HG02798 (cell line): ENCODE results near the gene IDH3B.
"Not testable (repeated sequence)": the region's sequence is repeated elsewhere in the genome, so short reads cannot be mapped to it uniquely, and the experiment has no call there.

Source experiments
- ATAC-seq: cut with Tn5 transposase; IDR thresholded peaks from one replicate; pipeline ENCODE4 v1.9.1; 2021; ENCODE audit warnings: mild to moderate bottlenecking; ENCODE audit not compliant: unreplicated experiment, poor library complexity

The IDH3B gene

DNA sequence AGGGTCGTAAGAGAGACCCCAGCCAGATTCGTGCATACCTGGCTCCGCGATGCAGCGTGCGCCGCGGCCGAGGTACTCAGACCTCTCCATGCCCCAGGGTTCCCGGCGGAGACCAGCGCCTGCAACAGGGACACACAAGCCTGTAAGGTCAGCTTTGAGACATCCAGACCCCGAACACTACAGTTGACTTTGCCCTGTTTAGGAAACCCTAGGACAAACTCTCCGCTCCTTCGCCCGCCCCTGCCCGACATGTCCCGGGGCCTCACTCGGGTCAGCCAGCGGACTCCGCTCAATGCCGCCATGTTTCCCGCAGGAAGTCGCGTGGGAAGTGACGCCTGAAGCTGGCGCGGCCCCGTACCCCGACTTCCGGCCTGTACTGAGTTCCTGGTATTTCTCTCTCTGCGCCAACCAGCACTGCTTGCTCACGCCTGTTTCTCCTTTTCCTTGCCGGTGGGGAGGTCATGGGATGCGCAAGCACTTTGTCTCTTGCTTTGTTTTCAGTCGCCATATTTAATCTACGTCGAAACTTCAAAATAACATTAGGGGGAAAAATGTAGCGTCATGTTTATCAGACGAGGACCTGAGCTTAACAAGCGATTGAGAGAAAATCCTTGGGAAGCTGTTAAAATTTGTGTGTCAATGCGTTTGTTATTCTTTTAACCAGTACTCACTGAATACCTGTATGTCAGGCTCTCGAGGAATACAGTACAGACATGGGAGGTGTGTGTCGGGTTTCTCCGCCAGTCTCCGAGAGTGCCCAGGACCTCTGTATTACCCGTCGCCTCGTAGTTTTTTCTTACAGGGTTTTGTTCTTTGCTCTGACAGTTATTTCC is at the start of gene IDH3B:
Gene IDH3B (minus strand): TSS at position 330 of the 833 bp plus-strand sequence. CDS start 28 bp downstream, at position 302.
- ATAC-seq, result peak; percentile 94

DNA sequence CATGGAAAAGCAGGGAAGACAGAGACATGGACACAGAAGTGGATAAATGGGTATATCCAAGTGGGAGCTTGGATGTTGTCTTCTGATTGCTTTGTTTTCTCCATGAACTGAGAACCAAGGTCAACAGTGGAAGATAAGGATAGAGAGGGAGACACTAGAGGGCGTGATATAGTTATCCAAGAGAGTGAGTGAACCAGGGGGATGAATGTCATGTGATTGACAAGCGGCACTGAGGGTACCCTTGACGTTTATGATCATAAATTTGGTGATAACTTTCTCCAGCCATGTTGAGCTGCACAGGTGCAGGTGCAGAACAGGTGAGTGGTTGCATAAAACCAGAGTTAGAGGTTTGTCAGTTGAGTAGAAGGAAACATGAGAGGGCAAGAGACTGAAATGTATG is 49.3 kb upstream of the IDH3B start:
- no peak for ATAC-seq

DNA sequence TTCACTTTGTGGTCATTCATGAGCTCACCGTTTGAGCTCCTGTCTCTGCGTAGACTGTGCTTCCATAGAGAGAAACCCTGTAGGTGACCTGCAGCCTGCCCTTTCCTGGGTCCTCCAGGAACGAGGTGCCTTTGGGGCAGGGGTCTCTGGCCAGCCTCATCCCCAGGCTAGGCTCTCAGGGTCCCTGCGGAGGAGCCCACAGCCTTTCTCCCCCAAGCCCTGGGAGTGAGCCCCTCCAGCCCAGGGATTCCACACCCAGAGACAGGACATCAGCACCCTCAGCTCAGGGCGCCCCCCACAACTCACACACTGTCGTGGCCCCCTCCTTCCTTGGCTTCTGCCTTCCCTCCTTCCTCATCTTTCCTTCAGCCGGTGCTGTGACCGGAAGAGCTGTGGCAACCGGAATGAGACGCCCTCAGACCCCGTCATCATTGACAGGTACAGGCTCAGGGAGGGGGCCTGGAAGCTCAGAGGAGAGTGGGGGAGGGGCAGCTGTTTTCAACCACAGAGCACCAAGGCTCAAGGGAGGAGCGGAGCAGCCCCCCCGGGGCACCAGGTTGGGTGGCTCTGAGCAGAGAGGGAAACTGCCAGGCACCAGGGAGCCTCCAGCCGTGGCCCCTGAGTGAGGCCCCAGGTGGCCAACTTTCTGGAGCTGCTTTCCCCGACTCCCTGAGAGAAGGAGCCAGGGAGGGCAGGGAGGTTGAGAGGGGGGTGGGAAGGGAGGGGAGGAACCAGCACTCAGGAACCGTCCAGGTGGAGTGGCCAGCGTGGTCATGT is 45.4 kb upstream of the IDH3B start:
- ATAC-seq, result no peak

DNA sequence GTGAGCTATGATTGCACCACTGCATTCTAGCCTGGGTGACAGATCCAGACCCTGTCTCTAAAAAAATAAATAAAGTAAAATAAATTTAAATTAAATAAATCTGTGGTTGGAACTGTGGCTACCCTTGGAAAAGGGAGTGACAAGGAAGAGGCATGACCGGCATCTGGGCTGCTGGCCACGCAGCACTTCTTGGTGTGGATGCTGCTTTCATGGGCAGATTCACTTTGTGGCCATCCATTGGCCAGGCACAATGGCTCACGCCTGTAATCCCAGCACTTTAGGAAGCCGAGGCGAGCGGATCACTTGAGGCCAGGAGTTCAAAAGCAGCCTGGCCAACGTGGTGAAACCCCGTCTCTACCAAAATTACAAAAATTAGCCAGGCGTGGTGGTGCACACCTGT is 44.6 kb upstream of the IDH3B start:
- no peak for ATAC-seq

DNA sequence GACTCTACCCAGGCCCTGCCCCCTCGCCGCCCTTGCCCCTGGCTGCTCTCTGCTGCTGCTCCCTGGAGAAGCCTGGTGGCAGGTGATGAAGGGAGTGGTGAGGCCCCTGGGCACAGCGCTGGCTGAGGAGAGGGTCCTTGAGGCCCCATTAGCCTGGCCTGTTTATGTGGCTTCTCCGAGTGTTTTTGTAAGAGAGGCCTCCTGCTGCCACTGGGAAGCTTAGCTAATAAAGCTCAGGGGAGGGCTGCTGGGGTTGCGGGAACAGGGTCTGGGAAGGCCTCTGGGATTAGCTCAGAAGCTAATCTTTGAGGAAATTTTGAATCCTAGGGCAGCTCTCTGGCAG is 44.0 kb upstream of the IDH3B start:
- ATAC-seq, result no peak

DNA sequence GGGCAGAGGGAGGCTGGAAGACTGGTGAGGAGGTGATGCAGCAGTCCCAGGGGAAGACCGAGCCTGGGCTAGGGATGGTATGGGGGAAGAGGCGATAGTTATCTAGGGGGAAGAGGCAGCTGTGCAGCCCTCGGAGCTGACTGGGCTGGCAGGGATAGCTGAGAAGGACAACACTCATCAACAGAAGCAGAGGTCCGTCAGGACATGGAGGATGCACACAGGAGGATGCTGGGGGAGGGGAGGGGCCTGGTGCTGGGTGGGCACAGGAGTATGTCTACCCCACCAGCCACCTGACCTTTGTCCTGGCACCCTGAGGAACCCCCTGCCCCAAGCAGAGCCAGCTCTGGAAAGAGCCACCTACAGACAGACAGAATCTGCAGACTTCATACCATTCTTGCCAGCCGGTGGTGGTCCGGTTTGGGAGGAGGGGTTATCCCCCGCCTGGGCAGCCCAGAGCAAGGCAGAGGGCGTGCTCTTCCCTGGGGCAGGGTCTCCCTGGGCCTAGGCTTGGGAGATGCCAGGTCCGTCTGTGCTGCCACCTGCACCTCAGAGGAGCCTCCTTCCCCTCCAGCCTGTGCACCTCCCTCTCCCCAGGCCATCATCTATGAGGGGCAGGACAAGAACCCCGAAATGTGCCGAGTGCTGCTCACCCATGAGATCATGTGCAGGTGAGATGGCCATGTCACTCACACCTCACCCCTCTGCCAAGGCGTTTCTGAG is 43.5 kb upstream of the IDH3B start:
- ATAC-seq, result no peak

DNA sequence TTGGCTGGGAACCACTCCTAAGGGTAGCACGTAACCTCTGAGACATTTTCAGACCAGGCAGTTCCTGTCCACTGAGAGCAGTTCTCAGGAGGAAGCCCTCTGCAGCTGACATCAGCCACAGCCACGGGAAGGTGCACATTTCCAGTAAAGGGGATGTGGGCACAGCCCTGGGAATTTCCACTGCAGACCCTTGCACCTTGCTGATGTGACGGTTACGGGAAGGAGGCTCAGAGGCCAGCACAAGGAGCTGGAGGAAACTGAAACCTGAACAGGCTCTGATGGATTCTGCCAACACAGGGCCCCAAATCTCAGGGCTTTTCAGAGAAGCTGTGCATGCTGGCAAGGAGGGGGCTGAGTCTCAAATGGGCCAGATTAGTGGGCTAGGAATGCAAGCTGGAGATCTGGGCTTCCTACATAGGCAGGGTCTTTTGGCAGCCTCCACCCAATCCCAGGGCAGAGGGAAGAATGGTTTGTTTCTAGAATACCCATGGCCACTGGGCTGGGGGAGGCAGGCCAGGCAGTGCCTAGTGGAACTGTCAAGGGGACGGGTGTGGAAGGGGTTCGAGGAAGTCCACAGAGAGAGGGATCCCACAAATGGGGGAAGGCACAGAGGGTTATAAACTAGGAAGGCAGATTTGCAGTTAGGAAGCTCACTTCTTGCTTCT is 42.8 kb upstream of the IDH3B start:
- no peak for ATAC-seq

DNA sequence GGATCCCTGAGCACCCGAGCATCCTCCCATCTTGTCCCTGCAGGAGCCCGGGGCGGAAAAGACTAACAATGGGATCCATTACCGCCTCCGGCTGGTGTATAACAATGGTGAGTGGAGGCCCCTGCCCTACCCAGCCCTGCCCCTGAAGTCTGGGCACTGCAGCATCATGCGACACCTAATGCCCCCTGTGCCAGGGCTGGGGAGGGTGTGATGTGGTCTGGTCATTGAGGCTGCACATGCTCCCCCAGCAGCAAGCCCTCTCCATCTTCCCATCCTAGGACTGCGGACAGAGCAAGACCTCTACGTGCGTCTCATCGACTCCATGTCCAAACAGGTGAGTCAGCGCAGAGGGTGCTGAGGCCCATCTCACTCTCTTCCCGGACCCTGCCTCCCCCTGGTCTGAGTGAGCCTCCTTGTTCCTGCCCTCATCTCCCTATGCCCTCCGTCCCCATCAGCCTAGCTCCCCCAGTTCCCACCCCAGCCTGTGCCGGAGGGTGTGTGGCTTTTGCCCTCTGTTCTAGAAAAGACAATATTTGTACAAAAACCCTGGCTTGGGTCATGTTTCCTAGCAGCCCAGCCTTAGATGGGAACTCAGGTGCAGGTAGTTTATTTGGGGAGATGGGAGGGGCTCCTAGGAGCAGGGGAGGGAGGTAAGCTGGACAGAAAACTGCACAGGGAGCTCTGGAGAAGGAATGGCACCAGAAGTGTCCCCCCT is 42.1 kb upstream of the IDH3B start:
- no peak for ATAC-seq

DNA sequence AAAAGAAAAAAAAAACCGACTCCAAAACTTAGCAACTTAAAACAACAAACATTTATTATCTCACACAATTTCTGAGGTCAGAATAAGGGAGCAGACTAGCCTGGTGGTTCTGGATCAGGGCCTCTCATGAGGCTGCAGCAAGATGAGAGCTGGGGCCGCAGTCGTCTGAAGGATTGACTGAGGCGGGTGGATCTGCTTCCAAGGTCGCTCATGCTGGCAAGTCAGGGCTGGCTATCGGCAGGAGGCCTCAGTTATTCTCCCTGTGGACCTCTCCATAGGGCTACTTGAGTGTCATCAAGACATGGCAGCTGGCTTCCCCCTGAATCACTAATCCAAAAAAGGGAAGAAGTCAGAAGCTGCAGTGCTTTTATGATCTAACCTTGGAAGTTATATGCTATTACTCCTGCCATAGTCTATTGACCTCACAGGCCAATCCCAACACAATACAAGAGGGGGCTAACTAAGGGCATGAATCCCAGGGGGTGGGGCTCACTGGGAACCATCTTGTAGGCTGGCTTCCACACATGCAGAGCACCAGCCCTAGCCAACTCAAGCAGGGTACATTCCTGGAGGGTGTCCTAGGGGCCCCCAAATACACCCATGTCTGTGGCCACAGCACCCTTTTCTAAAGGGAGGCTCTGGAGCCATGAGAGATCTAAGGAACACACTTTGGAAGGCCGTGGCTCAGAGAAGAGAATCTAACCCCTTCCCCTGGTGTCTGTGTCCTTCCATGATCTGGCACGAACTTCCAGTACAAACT is 39.9 kb upstream of the IDH3B start:
- ATAC-seq, result no peak

DNA sequence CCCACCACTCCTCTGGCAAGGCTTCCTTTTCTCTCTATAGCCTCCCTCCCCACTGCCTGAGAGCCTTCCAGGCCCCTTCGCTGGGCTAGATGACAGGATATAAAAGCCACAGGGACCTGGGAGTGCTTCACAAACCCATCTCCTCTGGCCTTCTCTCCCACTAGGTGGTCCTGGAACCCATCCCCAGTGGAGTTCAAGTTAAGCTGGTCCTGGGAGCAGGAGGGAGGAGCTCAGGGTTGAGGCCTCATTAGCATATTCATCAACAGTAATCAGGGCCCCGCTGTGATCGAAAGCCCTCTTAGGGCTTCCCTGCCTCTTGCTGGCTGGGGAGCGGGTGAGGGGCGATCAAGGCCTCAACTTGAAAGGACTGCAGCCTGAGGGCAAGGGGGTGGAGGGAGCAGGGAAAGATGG is 37.7 kb upstream of the IDH3B start:
- ATAC-seq, result no peak

DNA sequence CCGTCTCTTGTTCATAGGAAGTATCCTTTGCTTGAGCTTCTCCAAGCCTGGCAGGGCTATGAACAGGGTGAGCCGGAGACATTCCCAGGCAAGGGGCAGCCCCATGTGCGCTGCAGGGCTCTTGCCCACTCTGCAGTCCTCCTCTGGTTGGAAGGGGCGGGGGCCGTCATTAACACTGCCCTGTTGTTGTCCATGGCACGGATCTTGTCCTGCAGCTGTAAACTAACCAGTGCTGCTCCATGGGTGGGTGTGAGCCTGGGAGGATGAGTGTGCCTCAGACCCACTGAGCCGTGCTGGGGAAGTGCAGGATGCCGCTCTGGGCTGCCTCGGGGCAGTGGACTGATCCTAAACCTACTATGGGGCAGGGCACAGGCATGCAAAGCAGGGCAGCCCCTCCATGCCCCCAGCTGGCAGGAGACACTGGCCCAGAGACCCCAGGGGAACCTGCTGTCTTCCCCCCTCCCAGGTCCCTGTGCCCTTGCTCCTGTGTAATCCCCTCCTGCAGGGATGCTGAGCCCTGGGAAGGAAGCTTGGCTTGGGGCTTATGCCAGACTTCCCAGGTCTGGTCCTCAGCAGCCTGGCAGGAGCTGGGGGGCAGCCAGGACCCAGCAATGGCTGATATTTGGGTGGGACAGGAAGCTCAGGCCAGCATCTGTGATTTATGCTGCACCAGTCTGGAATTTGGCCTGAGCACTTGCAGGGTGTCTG is 37.1 kb upstream of the IDH3B start:
- no peak for ATAC-seq

DNA sequence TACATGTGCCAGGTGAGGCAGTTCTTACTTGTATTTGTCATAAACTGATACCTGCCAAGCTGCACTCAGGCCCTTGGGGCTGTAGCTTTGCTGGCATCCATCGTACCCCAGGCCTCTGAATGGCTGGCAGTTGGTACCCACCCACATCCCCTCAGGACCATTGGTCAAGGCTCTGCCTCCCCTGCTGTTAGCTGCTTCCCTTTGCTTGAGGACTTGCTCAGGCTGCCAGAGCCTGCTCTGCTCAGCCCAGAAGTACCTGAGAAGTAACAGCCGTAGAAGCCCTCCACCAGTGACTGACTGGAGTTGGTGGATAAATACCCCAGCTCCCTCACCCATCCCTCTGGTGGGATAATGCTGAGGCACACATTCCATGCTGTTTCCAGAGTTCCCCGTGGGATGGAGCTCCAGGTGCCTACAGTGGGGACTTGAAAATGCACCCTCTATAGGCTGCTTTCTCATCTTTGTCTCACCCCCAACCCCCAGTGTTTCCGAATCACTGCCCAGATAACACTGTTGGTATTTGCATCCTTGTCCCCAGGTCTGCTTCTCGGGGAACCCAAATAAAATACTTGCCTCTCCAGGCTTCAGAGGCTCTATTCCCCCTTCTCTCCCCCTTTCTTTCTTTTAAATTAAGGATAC is 35.9 kb upstream of the IDH3B start:
- no peak for ATAC-seq

DNA sequence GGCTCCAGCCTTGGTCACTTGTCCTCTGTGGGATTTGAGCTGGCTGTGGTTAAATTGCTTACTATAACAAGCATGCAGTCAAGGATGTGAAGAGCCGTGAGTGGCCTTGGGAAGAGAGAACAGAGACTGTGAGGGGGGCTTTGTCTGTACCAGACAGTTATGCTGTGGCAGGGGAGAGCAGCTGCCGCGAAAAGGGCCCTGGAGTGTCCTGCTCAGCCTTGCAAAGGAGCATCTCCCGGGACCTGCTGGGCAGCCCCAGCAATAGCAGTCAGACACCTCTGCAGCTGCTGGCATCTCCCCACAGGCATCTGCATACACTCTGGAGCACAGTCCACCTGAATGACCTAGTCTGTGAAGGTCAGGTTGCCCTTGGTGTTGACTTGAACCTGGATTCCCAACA is 34.9 kb upstream of the IDH3B start:
- no peak for ATAC-seq

DNA sequence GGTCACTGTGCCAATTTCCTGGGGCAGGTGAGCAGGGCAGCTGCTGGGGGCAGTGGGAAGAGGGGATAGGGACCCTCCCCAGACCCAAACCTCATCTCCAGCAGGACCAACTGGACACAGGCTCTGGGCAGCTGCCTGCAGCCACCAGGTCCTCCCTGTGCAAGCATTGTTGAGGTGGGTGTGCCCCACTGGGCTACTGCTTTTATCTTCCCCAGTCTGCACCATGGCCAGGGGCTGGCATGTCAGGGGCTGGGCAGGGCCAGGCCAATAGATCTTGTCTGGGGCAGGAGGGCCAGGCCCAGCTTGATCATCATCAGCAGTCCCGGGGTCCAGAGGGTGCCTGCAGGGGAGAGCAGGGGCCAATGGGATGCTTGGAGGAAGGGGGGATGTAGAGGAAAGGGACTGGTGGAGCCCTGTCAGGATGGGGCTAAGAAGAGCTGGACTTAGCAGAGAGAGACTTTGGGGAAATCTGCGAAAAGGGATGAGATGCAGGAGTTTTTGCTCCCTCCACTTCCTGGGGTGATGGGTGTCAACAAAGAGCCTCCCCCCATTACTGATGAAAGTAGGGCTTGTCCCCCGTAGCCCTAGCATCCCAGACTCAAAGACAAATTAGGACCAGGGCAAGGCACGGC is 34.3 kb upstream of the IDH3B start:
- no peak for ATAC-seq

DNA sequence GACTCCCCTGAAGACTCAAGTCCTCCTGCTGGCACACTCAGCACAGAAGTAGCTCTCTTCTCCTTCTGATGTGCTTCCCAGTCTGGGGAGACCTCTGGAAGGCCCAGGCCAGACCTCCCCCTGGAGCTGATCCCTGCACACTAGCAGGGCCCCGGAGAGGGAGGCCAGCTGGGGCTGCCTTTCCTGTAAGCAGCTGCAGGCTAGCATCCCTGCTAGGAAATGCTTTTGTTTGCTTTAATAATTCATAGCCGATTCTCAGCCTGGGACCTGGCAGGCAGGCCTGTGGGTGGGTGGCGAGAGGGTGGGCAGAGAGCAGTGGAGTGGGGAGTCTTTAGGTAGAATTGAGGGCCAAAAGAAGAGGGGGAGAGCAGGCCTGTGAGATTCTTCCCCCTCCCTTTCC is 33.8 kb upstream of the IDH3B start:
- ATAC-seq, result no peak

DNA sequence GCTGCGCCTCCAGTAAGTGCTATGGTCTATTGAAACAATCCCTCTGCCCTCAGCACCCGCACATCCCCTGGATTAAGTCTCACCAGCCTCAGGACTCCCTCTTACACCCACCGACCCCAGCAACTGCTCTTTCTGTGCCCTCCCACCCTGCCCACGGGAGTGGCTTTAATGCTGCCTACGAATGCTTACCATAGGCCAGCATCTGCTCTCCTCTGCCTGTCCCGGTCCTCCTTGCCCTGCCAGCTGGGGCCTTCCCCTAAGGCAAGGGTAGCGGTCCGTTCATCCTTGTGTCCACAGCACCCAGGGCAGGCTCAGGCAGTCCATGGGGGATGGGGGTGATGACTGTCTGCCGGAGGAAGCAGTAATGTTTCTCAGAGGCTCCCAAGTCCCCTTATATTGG is 32.6 kb upstream of the IDH3B start:
- ATAC-seq, result no peak

DNA sequence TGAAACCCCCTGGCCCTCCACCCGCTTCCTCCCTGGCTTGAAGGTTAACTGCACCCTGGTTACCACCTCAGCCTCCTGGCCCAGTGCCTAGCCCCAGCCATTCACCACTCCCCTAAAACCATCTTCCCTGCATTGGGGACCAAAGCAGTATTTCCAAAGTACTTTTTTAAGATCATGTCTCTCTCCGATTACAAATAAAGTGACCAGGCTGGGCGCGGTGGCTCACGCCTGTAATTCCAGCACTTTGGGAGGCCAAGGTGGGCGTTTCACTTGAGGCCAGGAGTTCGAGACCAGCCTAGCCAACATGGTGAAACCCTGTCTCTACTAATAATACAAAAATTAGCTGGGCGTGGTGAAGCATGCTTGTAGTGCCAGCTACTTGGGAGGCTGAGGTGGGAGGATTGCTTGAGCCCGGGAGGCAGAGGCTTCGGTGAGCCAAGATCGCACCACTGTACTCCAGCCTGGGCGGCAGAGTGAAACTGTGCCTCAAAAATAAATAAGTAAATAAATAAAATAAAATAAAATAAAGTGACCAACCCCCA is 32.0 kb upstream of the IDH3B start:
- ATAC-seq, result not testable (repeated sequence)
